SK-N-SH (cell line): Measurements from ENCODE around the gene GFY. TPM values are rescaled to one million over a fixed set of nuclear protein-coding genes. Genes with fewer than 3 reads are reported as not detected.

Experiments
- CTCF ChIA-PET: fragments of 300-600, 350-600 bp; formaldehyde crosslinking; extraction: SDS; loops from one replicate; lab custom pipeline; 2021; lab: Yijun Ruan, JAX
- POLR2A ChIA-PET: fragments of 350-600 bp; sonication (Branson Sonifier 250); formaldehyde crosslinking; extraction: SDS; loops from one replicate; lab custom pipeline; 2020; ENCODE audit warnings: antibody characterized with exemption, inconsistent platforms; lab: Yijun Ruan, JAX
- DNase-seq: peaks from one replicate; pipeline ENCODE4 v3.0.0; 2012
- H2AFZ ChIP-seq: fragments of 200-600 bp; sonication (generic); 2 replicates; pipeline ENCODE4 v1.8.1; 2016; ENCODE audit warnings: antibody characterized with exemption, mild to moderate bottlenecking, low read depth
- H3F3A ChIP-seq: fragments of 200-600 bp; sonication (generic); replicated peaks from 2 replicates; pipeline ENCODE3; 2016; ENCODE audit warnings: antibody characterized with exemption, mild to moderate bottlenecking; ENCODE audit not compliant: insufficient read depth
- H3K27ac ChIP-seq, 2 experiments: fragments of 200-500 bp in 1 of 2; fragments of 200-600 bp in 1 of 2; sonication (Bioruptor generic) in 1 of 2; sonication (generic), shearing (Covaris generic) in 1 of 2; 2 replicates each; pipeline versions ENCODE4 v1.5.1 to v1.6.1; 2014 to 2016; ENCODE audit warnings: low read depth in 2 of 2, inconsistent platforms in 1 of 2, low read length in 1 of 2, mild to moderate bottlenecking in 1 of 2, mixed read lengths in 1 of 2
- H3K27me3 ChIP-seq: fragments of 200-600 bp; sonication (generic), shearing (Covaris generic); 2 replicates; pipeline ENCODE4 v1.6.1; 2016; ENCODE audit warnings: mixed run types; ENCODE audit not compliant: insufficient read depth
- H3K36me3 ChIP-seq, 2 experiments: fragments of 200-500 bp in 1 of 2; fragments of 200-600 bp in 1 of 2; sonication (Bioruptor generic) in 1 of 2; sonication (generic) in 1 of 2; replicated peaks in 1 of 2; 2 replicates each; pipeline versions ENCODE3 to v1.5.1; 2014 to 2016; ENCODE audit warnings: low read length in 1 of 2, mild to moderate bottlenecking in 1 of 2; ENCODE audit not compliant: insufficient read depth in 2 of 2, control insufficient read depth in 1 of 2
- H3K4me1 ChIP-seq, 2 experiments: fragments of 200-500 bp in 1 of 2; fragments of 200-600 bp in 1 of 2; sonication (Bioruptor generic) in 1 of 2; sonication (generic), shearing (Covaris generic) in 1 of 2; 2 replicates each; pipeline versions ENCODE4 v1.5.1 to v1.6.1; 2014 to 2016; ENCODE audit warnings: low read depth in 1 of 2, low read length in 1 of 2, mixed run types in 1 of 2; ENCODE audit not compliant: insufficient read depth in 2 of 2, control insufficient read depth in 1 of 2
- H3K4me2 ChIP-seq: fragments of 200-600 bp; sonication (generic), shearing (Covaris generic); 2 replicates; pipeline ENCODE4 v1.6.1; 2017; ENCODE audit warnings: mixed run types
- H3K4me3 ChIP-seq, 2 experiments: fragments of 200-500 bp in 1 of 2; fragments of 200-600 bp in 1 of 2; sonication (Bioruptor generic) in 1 of 2; sonication (generic), shearing (Covaris generic) in 1 of 2; 2 replicates each; pipeline versions ENCODE4 v1.5.1 to v1.8.1; 2014 to 2016; ENCODE audit warnings: low read depth in 2 of 2, inconsistent platforms in 1 of 2, low read length in 1 of 2, mild to moderate bottlenecking in 1 of 2, mixed read lengths in 1 of 2, moderate library complexity in 1 of 2
- H3K79me2 ChIP-seq: fragments of 200-600 bp; sonication (generic); 2 replicates; pipeline ENCODE4 v1.8.1; 2017; ENCODE audit warnings: mild to moderate bottlenecking; ENCODE audit not compliant: insufficient read depth
- H3K9ac ChIP-seq: fragments of 200-600 bp; sonication (generic); 2 replicates; pipeline ENCODE4 v1.6.1; 2017; ENCODE audit warnings: mixed run types
- H3K9me2 ChIP-seq: fragments of 200-600 bp; sonication (generic); 2 replicates; pipeline ENCODE4 v1.6.1; 2017; ENCODE audit warnings: mixed run types
- H3K9me3 ChIP-seq: fragments of 200-600 bp; sonication (generic); 2 replicates; pipeline ENCODE4 v1.6.1; 2017; ENCODE audit warnings: mixed run types, mild to moderate bottlenecking, moderate library complexity
- H4K20me1 ChIP-seq: fragments of 200-600 bp; sonication (generic); 2 replicates; pipeline ENCODE4 v1.6.1; 2017; ENCODE audit warnings: mild to moderate bottlenecking, mixed run types; ENCODE audit not compliant: insufficient read depth
- CTCF ChIP-seq: fragments of 200-600 bp; sonication (generic); IDR thresholded peaks from 2 replicates; pipeline ENCODE4 v1.6.1; 2017; ENCODE audit warnings: antibody characterized with exemption, mild to moderate bottlenecking, moderate library complexity
- ELF1 ChIP-seq: IDR thresholded peaks from 2 replicates; pipeline ENCODE4 v1.4.0; 2012
- EP300 ChIP-seq, 2 experiments: IDR thresholded peaks; 2 replicates each; pipeline versions ENCODE4 v1.4.0 to v1.6.1; 2012; ENCODE audit warnings: borderline replicate concordance in 1 of 2, low read depth in 1 of 2, low read length in 1 of 2
- FOSL2 ChIP-seq: IDR thresholded peaks from 2 replicates; pipeline ENCODE4 v1.4.0; 2012; ENCODE audit warnings: low read depth, mild to moderate bottlenecking, moderate library complexity, borderline replicate concordance
- FOXJ3 ChIP-seq: sonication (generic); formaldehyde crosslinking; IDR thresholded peaks from 2 replicates; pipeline ENCODE4 v1.5.1; 2020; ENCODE audit warnings: mild to moderate bottlenecking, missing genetic modification reagents
- FOXM1 ChIP-seq: IDR thresholded peaks from 2 replicates; pipeline ENCODE4 v1.4.0; 2012; ENCODE audit warnings: low read depth, mild to moderate bottlenecking
- GABPA ChIP-seq: IDR thresholded peaks from 2 replicates; pipeline ENCODE4 v1.4.0; 2012; ENCODE audit warnings: low read depth, mild to moderate bottlenecking
- GATA2 ChIP-seq: sonication (generic); formaldehyde crosslinking; IDR thresholded peaks from 2 replicates; pipeline ENCODE4 v1.5.0; 2020; ENCODE audit warnings: mild to moderate bottlenecking, missing genetic modification reagents
- MEF2A ChIP-seq: IDR thresholded peaks from 2 replicates; pipeline ENCODE4 v1.4.0; 2012; ENCODE audit warnings: low read depth, borderline replicate concordance
- MXI1 ChIP-seq: IDR thresholded peaks from 2 replicates; pipeline ENCODE4 v1.6.1; 2012; ENCODE audit warnings: mild to moderate bottlenecking, low read depth, low read length, improper control_type of control experiment
- POLR2AphosphoS5 ChIP-seq: IDR thresholded peaks from 2 replicates; pipeline ENCODE4 v1.6.1; 2012; ENCODE audit warnings: low read depth, low read length
- RAD21 ChIP-seq: IDR thresholded peaks from 2 replicates; pipeline ENCODE4 v1.6.1; 2012; ENCODE audit warnings: mild to moderate bottlenecking, low read length
- RFX5 ChIP-seq: IDR thresholded peaks from 2 replicates; pipeline ENCODE4 v1.6.1; 2012; ENCODE audit warnings: mild to moderate bottlenecking, improper control_type of control experiment, low read length
- RXRA ChIP-seq: IDR thresholded peaks from 2 replicates; pipeline ENCODE4 v1.4.0; 2012; ENCODE audit warnings: low read depth, mild to moderate bottlenecking, borderline replicate concordance
- SIN3A ChIP-seq: IDR thresholded peaks from 2 replicates; pipeline ENCODE4 v1.6.1; 2012; ENCODE audit warnings: low read depth, mild to moderate bottlenecking, low read length, moderate library complexity, borderline replicate concordance
- SMC3 ChIP-seq: IDR thresholded peaks from 2 replicates; pipeline ENCODE4 v1.6.1; 2012; ENCODE audit warnings: low read depth, low read length, improper control_type of control experiment
- TAF1 ChIP-seq: IDR thresholded peaks from 2 replicates; pipeline ENCODE4 v1.6.1; 2012; ENCODE audit warnings: low read depth, mild to moderate bottlenecking, low read length, moderate library complexity, borderline replicate concordance
- USF1 ChIP-seq: IDR thresholded peaks from 2 replicates; pipeline ENCODE4 v1.4.0; 2012; ENCODE audit warnings: low read depth, borderline replicate concordance
- YY1 ChIP-seq: IDR thresholded peaks from 2 replicates; pipeline ENCODE4 v1.4.0; 2012; ENCODE audit warnings: low read depth, mild to moderate bottlenecking
- ZBTB33 ChIP-seq: IDR thresholded peaks from 2 replicates; pipeline ENCODE4 v1.4.0; 2012; ENCODE audit warnings: low read depth, borderline replicate concordance
- WGBS: methylation state at CpG from one replicate; pipeline ENCODE4 v1.1.6; 2017; ENCODE audit warnings: low lambda C conversion rate; 5-methylcytosine and 5-hydroxymethylcytosine counted together
- polyA plus RNA-seq, 3 experiments: library from polyadenylated mRNA; depleted of rRNA; stranded (reverse); fragments of >200 nt; gene quantifications; 2 replicates each; pipeline ENCODE4 v1.2.3, GENCODE V29; 2012
- TF ChIP-seq, protein P1 (sequence below): IDR thresholded peaks from 2 replicates; pipeline ENCODE4 v1.4.0; 2012; ENCODE audit warnings: low read depth
- TF ChIP-seq, protein P2 (sequence below): IDR thresholded peaks from 2 replicates; pipeline ENCODE4 v1.6.1; 2012; ENCODE audit warnings: mild to moderate bottlenecking, low read depth, low read length, moderate library complexity
- TF ChIP-seq, protein P3 (sequence below): fragments of 150-350 bp; IDR thresholded peaks from 2 replicates; pipeline ENCODE4 v1.6.1; 2017; ENCODE audit warnings: antibody characterized with exemption, low read length, low read depth, borderline replicate concordance

Gene GFY
- polyA plus RNA-seq, 1 of the 3 experiments (the other 2 are of a cell fraction), result not detected

- under 1% methylated on average over 30 of the region's 42 CpGs for WGBS
- ChIA-PET POLR2A (interaction anchor here (0.6 to 2.6 kb wide), 7 partner anchors 9 to 90 kb away, joined by 3 to 14 read pairs (median 4); partner anchors contain the start of gene RPS11), CTCF (interaction anchor here (0.7 to 1.7 kb wide), 9 partner anchors 8 to 119 kb away, joined by 3 to 6 read pairs (median 3); no protein-coding TSS in a partner anchor)
- Histone ChIP-seq H3K27me3 (no peaks in the 10 kb centered on the region), H3K4me2 (peak within 1 kb of the TSS; percentile 97), H4K20me1 (no peaks in the 10 kb centered on the region; the same call in 1 of the 2 replicates), H3F3A (peaks cover 26% of the 10 kb centered on the region), H3K79me2 (peaks cover 47% of the 10 kb centered on the region), H3K36me3 (peaks cover 12 to 13% of the 10 kb centered on the region in 2 experiments), H3K9me2 (no peaks in the 10 kb centered on the region), H3K4me3 (peak within 1 kb of the TSS; percentile 80 to 88), H3K9ac (peak within 1 kb of the TSS; percentile 97), H2AFZ (peak within 1 kb of the TSS; percentile 93), H3K9me3 (no peaks in the 10 kb centered on the region), H3K4me1 (peaks cover 0 to 16% of the 10 kb centered on the region in 2 experiments; a peak in 2 of 4 replicates), H3K27ac (peak within 1 kb of the TSS; percentile 93 to 95)
- peak; percentile 84 for DNase-seq
- TF ChIP-seq GATA2 (CRISPR knock-in tag), result no peak; the same call in 1 of the 2 replicates
- TF ChIP-seq, protein P1, sequence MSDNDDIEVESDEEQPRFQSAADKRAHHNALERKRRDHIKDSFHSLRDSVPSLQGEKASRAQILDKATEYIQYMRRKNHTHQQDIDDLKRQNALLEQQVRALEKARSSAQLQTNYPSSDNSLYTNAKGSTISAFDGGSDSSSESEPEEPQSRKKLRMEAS, result peak; percentile 87
- no peak for TF ChIP-seq EP300 (IDR thresholded peaks at IDR 0.05; ENCODE audit: borderline replicate concordance in 1 of 2, low read depth in 1 of 2, low read length in 1 of 2)
- no peak for TF ChIP-seq YY1
- TF ChIP-seq MXI1, result peak; percentile 86; the same call in 1 of the 2 replicates
- TF ChIP-seq SIN3A, result peak; percentile 93; the same call in 1 of the 2 replicates
- TF ChIP-seq, protein P2, sequence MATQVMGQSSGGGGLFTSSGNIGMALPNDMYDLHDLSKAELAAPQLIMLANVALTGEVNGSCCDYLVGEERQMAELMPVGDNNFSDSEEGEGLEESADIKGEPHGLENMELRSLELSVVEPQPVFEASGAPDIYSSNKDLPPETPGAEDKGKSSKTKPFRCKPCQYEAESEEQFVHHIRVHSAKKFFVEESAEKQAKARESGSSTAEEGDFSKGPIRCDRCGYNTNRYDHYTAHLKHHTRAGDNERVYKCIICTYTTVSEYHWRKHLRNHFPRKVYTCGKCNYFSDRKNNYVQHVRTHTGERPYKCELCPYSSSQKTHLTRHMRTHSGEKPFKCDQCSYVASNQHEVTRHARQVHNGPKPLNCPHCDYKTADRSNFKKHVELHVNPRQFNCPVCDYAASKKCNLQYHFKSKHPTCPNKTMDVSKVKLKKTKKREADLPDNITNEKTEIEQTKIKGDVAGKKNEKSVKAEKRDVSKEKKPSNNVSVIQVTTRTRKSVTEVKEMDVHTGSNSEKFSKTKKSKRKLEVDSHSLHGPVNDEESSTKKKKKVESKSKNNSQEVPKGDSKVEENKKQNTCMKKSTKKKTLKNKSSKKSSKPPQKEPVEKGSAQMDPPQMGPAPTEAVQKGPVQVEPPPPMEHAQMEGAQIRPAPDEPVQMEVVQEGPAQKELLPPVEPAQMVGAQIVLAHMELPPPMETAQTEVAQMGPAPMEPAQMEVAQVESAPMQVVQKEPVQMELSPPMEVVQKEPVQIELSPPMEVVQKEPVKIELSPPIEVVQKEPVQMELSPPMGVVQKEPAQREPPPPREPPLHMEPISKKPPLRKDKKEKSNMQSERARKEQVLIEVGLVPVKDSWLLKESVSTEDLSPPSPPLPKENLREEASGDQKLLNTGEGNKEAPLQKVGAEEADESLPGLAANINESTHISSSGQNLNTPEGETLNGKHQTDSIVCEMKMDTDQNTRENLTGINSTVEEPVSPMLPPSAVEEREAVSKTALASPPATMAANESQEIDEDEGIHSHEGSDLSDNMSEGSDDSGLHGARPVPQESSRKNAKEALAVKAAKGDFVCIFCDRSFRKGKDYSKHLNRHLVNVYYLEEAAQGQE, result no peak
- TF ChIP-seq SMC3, result no peak
- no peak for TF ChIP-seq RAD21
- no peak for TF ChIP-seq FOXM1
- peak; percentile 97 for TF ChIP-seq POLR2AphosphoS5
- peak; percentile 89 for TF ChIP-seq TAF1
- TF ChIP-seq FOXJ3 (CRISPR knock-in tag), result peak; percentile 58; the same call in 1 of the 2 replicates
- peak; percentile 78 for TF ChIP-seq ELF1
- no peak for TF ChIP-seq MEF2A
- TF ChIP-seq GABPA, result peak; percentile 95
- TF ChIP-seq USF1, result no peak
- TF ChIP-seq, protein P3, sequence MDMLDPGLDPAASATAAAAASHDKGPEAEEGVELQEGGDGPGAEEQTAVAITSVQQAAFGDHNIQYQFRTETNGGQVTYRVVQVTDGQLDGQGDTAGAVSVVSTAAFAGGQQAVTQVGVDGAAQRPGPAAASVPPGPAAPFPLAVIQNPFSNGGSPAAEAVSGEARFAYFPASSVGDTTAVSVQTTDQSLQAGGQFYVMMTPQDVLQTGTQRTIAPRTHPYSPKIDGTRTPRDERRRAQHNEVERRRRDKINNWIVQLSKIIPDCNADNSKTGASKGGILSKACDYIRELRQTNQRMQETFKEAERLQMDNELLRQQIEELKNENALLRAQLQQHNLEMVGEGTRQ, result no peak
- TF ChIP-seq RXRA, result no peak
- no peak for TF ChIP-seq CTCF
- peak; percentile 98 for TF ChIP-seq ZBTB33
- no peak for TF ChIP-seq RFX5
- no peak for TF ChIP-seq FOSL2
These were observed 26.4 kb downstream of the GFY start, which contains the start of gene PIH1D1 for GRCh38 chr19:49451430-49452181. Gene PIH1D1 (minus strand): TSS chr19:49451814. CDS start chr19:49451574, 240 bp downstream.
